ENCODE data around the gene C10orf143. TPM values are rescaled to one million over a fixed set of nuclear protein-coding genes. Genes with fewer than 3 reads are reported as not detected.
A peak's percentile ranks its signal among the peaks of the same experiment; 100 is the strongest.
"Not testable (repeated sequence)": the region's sequence is repeated elsewhere in the genome, so short reads cannot be mapped to it uniquely, and the experiment has no call there.

C10orf143 gene
- total RNA-seq, 3 donors from 2014 or later: 2.3 to 10.4 (median 4.2) TPM

DNA sequence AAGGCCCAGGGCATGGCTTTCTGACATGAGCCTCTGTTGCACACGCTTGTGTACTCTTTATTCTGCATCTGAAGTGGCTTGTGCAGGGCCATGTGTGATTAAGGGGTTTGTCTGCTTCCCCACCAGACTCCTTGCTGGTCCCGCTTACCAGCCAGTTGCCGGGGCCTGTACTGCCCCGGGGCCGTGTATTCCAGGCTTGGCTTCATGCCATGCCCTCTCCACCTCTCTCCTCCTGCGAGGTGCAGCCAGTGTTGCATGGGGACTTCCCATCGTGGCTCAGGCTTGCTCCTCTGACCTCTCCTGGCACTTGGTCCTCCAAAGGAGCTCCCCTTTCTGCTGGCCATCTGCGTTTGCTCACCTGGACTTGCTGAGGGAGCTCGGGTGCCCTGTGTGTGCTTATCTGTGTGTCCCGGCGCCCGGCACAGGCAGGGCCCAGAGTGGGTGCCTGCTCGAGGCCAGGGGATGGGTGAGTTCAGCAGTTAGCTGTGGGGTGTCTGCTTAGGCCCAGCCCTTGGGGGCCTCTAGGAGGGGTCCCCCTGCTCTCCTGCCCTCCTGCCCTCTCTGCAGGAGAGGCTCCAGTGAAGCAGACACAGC is 11.0 kb upstream of the C10orf143 start:
- TF ChIP-seq, protein P1, sequence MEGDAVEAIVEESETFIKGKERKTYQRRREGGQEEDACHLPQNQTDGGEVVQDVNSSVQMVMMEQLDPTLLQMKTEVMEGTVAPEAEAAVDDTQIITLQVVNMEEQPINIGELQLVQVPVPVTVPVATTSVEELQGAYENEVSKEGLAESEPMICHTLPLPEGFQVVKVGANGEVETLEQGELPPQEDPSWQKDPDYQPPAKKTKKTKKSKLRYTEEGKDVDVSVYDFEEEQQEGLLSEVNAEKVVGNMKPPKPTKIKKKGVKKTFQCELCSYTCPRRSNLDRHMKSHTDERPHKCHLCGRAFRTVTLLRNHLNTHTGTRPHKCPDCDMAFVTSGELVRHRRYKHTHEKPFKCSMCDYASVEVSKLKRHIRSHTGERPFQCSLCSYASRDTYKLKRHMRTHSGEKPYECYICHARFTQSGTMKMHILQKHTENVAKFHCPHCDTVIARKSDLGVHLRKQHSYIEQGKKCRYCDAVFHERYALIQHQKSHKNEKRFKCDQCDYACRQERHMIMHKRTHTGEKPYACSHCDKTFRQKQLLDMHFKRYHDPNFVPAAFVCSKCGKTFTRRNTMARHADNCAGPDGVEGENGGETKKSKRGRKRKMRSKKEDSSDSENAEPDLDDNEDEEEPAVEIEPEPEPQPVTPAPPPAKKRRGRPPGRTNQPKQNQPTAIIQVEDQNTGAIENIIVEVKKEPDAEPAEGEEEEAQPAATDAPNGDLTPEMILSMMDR (IDR thresholded peaks at IDR 0.05): no peak
- DNase-seq (no peak), ATAC-seq (no peak)
- Histone ChIP-seq H3K9me3 (peaks cover 9% of the 10 kb centered on the region), H3K4me1 (ENCODE audit: low read depth) (no peaks in the 10 kb centered on the region), H3K36me3 (ENCODE audit: low read depth) (no peaks in the 10 kb centered on the region), H3K4me3 (no peak overlapping the region)
- intact Hi-C loops (cut with DNase I, micrococcal nuclease): no loop called here

DNA sequence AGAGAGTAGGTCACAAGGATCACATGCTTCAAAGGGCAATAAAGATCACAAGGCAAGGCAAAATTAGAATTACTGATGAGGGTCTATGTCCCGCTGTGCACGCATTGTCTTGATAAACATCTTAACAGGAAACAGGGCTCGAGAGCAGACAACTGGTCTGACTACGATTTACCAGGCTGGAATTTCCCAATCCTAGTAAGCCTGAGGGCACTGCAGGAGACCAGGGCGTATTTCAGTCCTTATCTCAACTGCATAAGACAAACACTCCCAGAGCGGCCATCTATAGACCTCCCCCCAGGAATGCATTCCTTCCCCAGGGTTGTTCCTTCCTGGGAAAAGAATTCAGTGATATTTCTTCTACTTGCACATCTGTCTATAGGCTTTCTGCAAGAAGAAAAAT is 6.9 kb upstream of the C10orf143 start:
- H3K9me3 ChIP-seq; H3K4me3 ChIP-seq; intact Hi-C loops (cut with DNase I, micrococcal nuclease); H3K4me1 ChIP-seq (ENCODE audit: low read depth); DNase-seq; H3K36me3 ChIP-seq (ENCODE audit: low read depth); ATAC-seq: not testable (repeated sequence)

DNA sequence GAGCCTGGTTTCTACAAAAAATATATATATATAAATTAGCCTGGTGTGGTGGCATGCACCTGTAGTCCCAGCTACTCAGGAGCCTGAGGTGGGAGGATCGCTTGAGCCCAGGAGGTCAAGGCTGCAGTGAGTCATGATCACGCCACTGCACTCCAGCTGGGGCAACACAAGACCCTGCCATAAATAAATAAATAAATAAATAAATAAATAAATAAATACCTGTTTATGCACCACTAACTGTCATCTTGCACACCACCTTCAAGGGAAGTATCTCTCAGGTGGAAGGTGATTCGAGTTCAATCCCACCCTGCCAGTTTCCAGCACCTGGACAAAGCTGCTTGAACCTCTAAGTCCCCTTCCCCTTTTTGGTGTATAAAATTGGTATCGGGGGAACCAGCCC is 6.3 kb upstream of the C10orf143 start:
- H3K4me1 ChIP-seq (ENCODE audit: low read depth); H3K4me3 ChIP-seq; H3K9me3 ChIP-seq; ATAC-seq; intact Hi-C loops (cut with DNase I, micrococcal nuclease); DNase-seq; H3K36me3 ChIP-seq (ENCODE audit: low read depth): not testable (repeated sequence)

DNA sequence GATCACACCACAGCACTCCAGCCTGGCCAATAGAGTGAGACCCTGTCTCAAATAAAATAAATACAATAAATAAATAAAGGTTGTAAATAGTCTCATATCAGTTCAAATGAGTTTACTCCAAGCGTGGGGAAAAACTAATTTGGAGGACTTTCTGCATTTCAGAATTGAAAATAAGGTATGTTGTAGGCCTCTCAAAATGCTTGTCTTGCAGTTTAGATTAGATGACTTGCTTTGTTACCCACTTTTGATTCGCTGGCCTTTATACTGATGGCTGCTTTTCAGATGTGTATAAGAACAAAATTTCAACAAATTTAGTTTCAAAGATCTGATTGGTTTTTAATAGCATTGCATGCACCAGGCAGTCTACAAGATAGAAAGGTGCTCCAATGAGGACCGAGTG is 2.2 kb upstream of the C10orf143 start:
- ATAC-seq: no peak
- intact Hi-C loops (cut with DNase I, micrococcal nuclease): no loop called here
- peaks cover 8% of the 10 kb centered on the region for H3K4me1 ChIP-seq (ENCODE audit: low read depth)
- TF ChIP-seq, protein P1 (IDR thresholded peaks at IDR 0.05): no peak
- peaks cover 9% of the 10 kb centered on the region for H3K9me3 ChIP-seq
- DNase-seq: no peak
- H3K36me3 ChIP-seq (ENCODE audit: low read depth): no peaks in the 10 kb centered on the region
- no peak overlapping the region for H3K4me3 ChIP-seq

DNA sequence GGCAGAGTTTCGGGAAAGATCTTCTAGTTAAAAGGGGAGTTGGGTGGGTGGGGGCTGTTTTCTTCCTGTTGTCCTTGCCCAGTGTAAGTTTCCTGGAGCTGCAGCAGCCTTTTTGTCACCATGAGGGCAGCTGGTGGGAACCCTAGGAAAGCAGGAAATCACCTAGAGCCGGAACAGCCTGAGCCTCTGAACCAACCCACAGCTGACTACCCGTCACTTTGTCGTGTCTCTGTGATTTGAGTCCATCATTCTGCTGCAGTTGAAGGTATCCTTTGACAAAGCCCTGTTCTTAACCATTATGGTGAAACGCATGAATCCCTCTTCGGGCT is 1.2 kb upstream of the C10orf143 start:
- intact Hi-C loops (cut with DNase I, micrococcal nuclease): no loop called here
- ATAC-seq (no peak), DNase-seq (peak in 1 of 3 donors; percentile 47)
- no peaks in the 10 kb centered on the region for H3K36me3 ChIP-seq (ENCODE audit: low read depth)
- no peak overlapping the region for H3K4me3 ChIP-seq
- no peaks in the 10 kb centered on the region for H3K9me3 ChIP-seq
- peaks cover 8% of the 10 kb centered on the region for H3K4me1 ChIP-seq (ENCODE audit: low read depth)
- TF ChIP-seq, protein P1 (IDR thresholded peaks at IDR 0.05): no peak

DNA sequence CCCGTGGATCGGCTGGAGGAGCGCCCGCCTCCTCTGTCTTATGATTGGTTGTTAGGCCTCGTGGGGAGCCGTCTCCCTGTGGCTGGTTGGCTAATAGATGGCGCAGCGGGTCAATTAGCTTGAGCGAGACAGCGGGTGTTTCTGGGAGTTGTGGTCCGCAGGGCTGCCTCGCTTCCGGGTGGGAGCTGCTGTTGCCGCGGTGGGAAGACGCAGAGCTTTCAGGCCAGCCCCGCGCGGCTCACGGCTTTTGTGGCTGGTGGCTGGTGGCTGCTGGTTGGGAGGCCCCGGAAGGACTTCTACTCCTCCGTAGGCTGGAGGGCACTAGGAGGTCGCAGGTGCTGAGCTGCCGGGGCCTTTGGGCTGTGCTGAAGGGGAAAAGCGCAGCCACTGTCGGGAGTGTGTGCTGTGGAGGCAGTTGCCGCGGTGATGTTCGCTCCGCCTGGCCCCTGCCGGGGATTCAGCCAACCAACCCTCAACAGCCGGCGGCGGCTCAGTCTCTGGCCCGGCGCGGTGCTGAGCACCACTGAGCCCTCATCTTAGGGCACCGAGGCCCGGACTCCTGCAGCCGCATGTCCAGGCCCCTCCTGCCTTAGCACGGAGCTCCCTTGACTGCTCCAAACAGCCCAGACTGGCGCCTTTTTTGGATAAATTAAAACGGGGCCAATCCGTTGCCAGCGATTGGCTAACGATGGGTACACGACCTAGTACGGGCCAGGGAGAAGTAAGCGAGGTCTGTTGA is 652 bp upstream of the C10orf143 start:
- TF ChIP-seq, protein P1 (IDR thresholded peaks at IDR 0.05): no peak
- ATAC-seq: peak; percentile 90
- peak; percentile 94 to 97 (median 97) for DNase-seq
- Histone ChIP-seq H3K4me1 (ENCODE audit: low read depth) (peaks cover 8% of the 10 kb centered on the region), H3K36me3 (ENCODE audit: low read depth) (no peaks in the 10 kb centered on the region), H3K9me3 (no peaks in the 10 kb centered on the region), H3K4me3 (peak overlapping the region; percentile 72)
- intact Hi-C loops (cut with DNase I, micrococcal nuclease): no loop called here
